CMK (cell line): ENCODE data around the gene PLEKHG2.
"Not testable (repeated sequence)": the region's sequence is repeated elsewhere in the genome, so short reads cannot be mapped to it uniquely, and the experiment has no call there.

Experiments used
- DNase-seq: peaks from one replicate; pipeline ENCODE4 v3.0.0-alpha.2; 2010; ENCODE audit warnings: low read depth

PLEKHG2 gene

DNA sequence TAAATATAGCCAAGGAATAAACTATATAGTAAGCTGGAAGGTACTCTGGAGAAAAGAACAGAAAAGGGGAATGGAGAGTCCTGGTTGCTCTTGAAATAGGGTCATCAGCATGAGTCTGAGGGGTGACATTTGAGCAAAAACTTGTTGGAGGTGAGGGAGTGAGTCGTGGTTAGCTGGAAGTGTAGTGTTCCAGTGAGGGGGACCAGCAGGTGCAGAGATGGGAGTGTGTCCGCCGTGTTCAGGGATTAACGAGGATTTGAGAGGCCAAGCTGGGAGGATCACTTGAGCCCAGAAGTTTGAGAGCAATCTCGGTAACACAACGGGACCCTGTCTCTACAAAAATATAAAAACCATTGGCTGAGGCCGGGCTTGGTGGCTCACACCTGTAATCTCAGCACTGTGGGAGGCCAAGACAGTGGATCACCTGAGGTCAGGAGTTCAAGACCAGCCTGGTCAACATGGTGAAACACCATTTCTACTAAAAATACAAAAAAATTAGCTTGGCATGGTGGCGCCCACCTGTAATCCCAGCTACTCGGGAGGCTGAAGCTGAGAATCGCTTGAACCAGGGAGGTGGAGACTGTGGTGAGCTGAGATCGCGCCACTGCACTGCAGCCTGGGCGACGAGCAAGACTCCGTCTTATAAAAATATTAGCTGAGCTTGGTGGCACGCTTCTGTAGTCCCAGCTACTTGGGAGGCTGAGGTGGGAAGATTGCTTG is 34.1 kb downstream of the PLEKHG2 start:
- DNase-seq = no peak

DNA sequence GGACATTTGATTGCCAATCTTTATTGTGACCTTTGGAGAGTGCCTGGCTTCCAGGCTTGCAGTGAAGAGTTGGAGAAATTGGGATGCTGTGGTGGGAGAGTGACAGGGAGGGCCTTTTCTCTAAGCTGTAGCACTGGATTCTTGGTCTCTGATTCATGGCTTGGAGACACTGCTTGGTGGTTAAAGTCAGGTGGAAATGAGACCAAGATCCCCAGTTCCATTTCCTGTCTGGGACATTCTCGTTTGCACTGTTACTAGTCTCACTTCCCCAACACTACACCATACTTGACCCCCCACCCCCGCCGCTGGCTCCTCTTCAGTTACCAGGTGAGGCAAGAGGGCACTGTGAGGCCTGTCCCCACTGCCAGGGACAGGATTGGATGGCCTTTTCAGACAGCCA is 35.8 kb downstream of the PLEKHG2 start:
- no peak for DNase-seq

DNA sequence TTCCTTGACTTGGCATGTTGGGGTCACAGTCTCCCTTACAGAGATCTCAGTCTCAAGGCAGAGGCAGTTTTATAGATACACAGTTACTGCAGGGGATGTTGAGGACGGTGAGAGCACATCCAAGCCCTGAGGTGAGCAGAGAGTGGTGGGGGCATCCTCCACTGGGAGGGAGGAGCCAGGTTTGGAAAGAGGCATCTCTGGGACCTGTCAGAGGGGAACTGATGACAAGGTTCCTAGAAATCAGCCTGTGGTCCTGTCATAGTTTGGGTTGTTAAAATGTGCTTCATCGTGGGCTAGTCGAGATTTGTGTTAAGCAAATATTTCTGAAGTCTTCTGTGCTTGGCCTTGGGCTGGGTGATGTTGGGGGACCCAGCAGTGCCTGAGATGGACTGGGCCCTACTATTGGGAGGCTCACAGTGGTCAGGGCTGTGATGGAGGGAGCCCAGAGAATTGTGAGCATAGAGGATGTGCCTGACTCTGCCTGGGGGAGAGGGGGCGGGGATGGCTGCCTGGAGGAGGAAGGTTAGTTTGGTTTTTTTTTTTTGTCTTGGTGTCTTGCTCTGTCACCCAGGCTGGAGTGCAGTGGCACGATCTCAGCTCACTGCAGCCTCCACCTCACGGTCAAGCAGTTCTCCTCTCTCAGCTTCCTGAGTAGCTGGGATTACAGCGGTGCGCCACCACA is 36.8 kb downstream of the PLEKHG2 start:
- no peak for DNase-seq

DNA sequence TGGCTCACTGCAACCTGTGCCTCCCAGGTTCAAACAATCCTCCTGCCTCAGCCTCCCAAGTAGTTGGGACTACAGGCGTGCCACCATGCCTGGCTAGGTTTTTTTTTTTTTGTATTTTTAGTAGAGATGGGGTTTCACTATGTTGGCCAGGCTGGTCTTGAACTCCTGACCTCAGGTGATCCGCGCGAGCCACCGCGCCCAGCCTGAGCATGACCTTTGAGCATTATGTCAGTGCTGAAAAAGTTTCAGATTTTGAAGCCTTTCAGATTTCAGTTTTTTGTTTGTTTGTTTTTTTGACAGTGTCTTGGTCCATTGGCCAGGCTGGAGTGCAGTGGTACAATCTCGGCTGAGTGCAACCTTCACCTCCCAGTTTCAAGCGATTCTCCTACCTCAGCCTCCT is 38.8 kb downstream of the PLEKHG2 start:
- DNase-seq = not testable (repeated sequence)

DNA sequence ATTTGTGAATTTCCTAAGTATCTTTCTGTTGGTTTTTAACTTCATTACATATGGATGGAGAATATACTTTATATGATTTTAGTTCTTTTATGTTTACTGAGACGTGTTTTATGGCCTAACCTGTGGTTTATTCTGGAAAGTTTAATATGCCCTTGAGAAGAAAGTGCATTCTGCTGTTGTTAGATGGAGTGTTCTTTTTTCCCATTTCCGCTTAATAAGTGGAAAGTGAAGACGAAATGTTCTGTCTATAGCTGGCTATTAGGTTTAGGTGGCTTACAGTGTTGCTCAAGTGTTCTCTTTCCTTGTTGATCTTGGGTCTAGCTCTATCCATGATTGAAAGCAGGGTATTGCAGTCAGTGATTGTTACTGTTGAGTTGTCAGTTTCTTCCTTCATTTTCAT is 50.9 kb downstream of the PLEKHG2 start:
- DNase-seq = no peak

DNA sequence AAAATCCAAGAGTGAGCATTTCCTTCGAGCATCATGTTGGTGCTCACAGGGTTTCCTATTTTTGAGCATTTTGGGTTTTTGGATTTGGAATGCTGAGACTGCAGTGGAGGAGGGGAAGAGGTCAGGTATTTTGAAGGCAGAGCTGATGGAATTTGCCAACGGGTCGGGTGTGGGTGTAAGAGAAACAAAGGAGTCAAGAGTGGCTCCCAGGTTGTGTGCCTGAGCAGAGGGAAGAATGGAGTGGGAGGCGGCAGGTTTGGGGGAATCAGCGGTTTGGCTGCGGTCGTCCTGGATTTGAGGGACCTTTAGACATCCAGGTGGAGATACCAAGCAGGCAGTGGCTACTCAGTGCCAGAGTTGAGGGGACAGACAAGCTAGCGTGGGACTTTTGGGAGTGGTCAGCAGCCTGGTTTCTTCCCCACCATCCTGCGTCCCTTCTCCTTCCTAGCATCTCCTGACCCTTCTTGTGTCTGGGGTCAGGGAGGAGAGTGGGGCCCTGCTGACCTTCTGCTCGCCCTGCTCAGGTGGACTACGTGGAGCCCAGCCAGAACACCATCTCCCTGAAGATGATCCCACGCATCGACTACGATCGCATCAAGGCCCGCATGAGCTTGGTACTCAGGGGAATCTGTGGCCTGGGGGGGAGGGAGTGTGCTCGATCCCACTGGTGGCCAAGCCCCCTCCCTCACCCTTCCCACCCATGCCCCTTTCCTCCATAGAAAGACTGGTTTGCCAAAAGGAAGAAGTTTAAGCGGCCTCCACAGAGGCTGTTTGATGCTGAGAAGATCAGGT is 53.7 kb downstream of the PLEKHG2 start:
- no peak for DNase-seq

DNA sequence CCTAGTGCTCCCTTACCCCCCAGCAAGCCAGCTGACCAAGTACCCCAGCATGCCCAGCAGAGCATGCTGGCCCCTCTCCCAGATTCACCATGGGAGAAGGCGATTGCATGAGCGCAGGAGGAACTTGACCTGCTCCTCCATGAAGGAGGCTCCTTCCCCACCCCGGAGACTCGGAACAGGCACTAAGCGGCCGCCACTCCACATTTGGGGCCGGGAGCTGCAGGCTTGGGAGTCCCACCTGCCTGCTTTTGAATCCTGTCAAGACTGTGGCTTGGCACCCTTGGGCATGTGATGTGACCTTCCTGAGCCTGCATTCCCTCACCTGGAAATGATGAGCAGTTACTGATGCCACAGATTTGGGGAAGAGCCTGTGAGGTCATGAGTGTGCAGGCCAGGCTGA is 55.5 kb downstream of the PLEKHG2 start:
- DNase-seq = no peak

DNA sequence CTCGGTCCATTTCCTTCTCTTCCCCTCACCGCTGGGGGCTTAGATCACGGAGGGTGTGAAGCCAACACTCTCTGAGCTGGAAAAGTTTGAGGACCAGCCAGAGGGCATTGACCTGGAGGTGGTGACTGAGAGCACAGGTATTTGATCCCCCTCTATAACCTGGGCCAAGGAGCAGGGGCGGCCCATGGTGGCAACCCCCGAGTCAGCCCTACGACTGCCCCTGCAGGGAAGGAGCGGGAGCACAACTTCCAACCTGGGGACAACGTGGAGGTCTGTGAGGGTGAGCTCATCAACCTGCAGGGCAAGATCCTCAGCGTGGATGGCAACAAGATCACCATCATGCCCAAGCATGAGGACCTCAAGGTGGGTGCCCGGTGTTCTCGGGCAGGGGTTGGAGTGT is 56.6 kb downstream of the PLEKHG2 start:
- no peak for DNase-seq

DNA sequence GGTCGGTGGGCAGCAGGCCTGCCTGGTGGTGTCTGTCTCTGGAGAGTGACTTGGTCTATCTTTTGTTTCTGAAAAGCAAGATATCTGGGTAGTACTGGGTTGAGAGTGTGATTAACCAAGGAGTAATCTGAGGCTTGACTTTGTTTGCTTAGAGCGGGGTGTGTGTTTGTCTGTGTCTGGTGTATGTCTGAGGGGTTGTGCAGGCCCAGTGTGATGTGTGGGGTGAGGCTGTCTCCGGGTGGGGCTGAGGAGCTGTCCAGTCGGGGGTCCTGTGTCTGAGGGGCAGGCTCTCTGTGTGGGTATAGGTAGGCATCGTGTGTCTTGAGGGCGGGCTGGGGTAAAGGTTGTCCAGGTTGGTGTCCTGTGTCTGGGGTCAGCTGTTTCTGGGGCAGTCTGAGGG is 57.1 kb downstream of the PLEKHG2 start:
- DNase-seq = no peak

DNA sequence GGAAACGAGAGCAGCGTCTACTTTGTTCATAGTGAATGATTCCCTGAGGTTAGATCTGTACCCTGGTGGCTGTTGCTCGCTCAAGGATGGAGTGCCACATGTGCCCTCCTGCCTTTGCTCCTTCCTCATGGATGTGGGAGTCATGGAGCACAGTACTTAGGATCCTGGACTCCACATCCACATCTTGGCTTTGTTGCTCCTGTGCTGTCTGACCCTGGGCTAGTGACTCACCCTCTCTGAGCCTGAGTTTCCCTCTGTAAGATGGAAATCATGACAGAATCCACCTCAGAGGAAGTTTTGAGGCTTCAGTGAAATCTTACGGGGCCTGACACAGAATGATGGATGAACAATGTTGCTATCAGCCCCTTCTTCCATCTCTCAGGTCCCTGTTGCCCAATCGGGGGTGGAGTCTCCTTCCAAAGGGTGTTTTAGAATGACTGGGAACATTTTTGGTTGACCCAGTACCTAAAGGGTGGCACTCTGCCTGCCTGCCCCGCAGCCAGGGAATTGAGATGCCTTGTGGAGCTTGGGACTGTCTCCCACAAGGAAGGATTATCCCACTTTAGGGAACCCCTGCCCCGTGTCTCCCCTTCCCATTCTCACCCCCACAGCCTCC is 58.4 kb downstream of the PLEKHG2 start:
- no peak for DNase-seq

DNA sequence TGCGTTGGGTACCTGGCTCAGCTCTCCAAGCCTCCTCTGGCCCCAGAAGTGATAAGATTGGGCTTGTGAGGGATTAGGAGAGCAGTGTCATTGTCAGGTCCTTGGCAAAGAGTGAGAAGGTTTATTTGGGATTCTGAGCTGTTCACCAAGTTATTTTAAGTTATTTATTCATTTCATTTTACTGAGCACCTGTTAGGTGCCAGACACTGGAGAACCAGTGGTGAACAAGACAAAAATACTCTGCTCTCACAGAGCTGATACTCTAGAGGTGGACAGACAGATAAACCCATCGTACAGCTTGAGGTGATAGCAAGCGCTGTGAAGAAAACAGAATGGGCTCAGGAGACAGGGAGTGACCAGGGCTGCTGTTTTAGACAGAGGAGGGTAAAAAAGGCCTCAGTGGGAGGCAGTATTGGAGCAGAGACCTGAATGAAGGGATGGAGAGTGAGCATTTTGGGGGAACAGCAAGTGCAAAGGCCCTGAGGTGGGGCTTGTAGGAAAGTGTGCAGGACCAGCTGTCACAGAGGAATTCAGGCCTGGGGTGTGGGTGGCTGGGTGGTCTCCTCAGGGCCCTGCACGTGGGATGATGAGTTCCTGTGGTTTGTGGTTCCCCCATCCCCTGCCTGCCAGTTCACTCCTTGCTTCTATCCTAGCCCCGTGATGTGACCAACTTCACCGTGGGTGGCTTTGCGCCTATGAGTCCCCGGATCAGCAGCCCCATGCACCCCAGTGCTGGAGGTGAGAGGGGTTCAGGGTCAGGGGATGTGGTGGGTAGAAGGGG is 59.5 kb downstream of the PLEKHG2 start:
- DNase-seq = no peak

DNA sequence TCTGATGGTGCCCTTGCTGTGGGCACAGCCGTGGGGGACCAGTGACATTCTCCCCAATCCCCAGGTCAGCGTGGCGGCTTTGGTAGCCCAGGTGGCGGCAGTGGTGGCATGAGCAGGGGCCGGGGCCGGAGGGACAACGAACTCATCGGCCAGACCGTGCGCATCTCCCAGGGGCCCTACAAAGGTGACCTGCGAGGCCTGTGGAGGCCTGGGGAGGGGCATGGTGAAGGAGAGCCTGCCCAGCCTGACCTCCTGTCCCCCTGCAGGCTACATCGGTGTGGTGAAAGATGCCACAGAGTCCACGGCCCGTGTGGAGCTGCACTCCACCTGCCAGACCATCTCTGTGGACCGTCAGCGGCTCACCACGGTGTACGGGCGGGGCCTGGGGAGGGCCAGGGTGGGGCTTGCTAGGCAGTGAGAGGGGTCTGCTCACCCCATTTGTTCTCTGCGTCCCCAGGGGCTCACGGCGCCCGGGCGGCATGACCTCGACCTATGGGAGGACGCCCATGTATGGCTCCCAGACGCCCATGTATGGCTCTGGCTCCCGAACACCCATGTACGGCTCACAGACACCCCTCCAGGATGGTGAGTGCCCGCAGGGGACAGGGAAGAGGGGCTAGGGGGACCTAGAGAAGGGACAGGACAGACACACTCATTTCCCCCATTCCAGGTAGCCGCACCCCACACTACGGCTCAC is 60.4 kb downstream of the PLEKHG2 start:
- DNase-seq = no peak

DNA sequence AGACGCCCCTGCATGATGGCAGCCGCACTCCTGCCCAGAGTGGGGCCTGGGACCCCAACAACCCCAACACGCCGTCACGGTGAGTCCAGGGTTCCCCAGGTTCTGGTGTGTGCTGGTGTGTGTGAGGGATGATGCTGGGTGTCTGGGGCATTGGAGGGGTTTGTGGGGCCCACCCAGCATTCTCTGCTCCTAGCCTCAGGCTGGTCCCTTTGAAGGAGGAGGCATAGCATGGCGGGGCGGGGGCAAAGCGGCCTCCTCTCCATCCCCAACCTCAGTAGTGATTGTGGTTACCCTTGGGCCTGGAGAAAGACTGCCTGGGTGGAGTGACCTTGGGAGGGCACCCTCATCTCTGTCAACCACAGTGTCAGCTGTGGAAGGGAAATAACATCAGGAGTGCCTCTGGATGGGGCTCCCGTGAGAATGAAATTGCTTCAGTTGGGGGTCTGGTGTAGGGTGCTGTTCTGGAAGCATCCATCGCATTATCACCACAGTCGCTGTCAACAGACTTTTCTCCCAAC is 61.0 kb downstream of the PLEKHG2 start:
- DNase-seq = no peak

DNA sequence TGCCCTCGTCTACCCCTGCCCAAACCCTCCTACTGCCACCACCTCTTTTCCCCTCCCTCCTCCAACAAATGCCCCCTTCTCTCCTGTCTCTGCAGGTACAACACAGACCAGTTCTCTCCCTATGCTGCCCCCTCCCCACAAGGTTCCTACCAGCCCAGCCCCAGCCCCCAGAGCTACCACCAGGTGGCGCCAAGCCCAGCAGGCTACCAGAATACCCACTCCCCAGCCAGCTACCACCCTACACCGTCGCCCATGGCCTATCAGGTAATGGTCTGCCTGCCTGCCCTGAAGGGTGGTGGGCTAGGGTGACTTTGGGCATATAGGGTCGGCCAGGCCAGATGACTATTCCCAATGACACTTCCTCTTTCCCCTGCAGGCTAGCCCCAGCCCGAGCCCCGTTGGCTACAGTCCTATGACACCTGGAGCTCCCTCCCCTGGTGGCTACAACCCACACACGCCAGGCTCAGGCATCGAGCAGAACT is 61.7 kb downstream of the PLEKHG2 start:
- no peak for DNase-seq

DNA sequence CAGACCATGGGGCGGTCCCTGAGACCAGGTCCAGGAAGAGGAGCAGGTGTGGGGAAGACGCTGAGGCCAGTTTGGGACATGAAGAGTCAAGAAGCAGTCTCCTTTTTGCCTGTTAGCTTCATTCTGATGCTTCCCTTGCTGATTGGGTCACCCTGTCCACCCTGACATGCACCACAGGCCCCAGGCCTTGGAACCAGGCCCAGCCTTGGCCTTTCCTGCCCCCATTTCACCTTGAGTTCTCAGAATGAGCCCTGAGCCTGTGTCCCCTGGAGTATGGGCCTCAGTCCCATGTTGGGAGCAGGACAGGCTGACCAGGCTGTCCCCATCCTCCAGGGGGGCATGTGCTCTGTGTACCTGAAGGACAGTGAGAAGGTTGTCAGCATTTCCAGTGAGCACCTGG is 63.3 kb downstream of the PLEKHG2 start:
- DNase-seq = no peak
